Small intestine (tissue), 7 donors: ENCODE measurements around the gene FNDC3A. TPM values are rescaled to one million over a fixed set of nuclear protein-coding genes. Genes with fewer than 3 reads are reported as not detected.
"Not testable (repeated sequence)": the region's sequence is repeated elsewhere in the genome, so short reads cannot be mapped to it uniquely, and the experiment has no call there.

Source experiments
- DNase-seq, 2 donors: peaks; one replicate each; pipeline versions ENCODE4 v3.0.0 to v3.0.0-alpha.2; 2013
- FAIRE-seq: peaks from 2 replicates; lab custom pipeline; 2012; peaks lifted over from hg19 to GRCh38; lab: Jason Lieb, UNC
- H3K27ac ChIP-seq, 3 donors: one replicate each; pipeline ENCODE4 v1.5.1; 2013; ENCODE audit warnings: low read length in 2 of 3, mild to moderate bottlenecking in 2 of 3, control low read depth in 1 of 3, inconsistent platforms in 1 of 3, low read depth in 1 of 3, moderate library complexity in 1 of 3
- H3K27me3 ChIP-seq, 3 donors: one replicate each; pipeline ENCODE4 v1.6.1; 2013; ENCODE audit warnings: low read length in 3 of 3, inconsistent platforms in 1 of 3; ENCODE audit not compliant: control insufficient read depth in 3 of 3, insufficient read depth in 3 of 3
- H3K36me3 ChIP-seq, 3 donors: one replicate each; pipeline ENCODE4 v1.6.1; 2013; ENCODE audit warnings: low read length in 3 of 3, inconsistent platforms in 1 of 3, low read depth in 1 of 3, mild to moderate bottlenecking in 1 of 3, moderate library complexity in 1 of 3; ENCODE audit not compliant: control insufficient read depth in 3 of 3, insufficient read depth in 2 of 3
- H3K4me1 ChIP-seq, 3 donors: one replicate each; pipeline ENCODE4 v1.6.1; 2013; ENCODE audit warnings: low read length in 2 of 3, inconsistent platforms in 1 of 3, low read depth in 1 of 3, mild to moderate bottlenecking in 1 of 3, moderate library complexity in 1 of 3; ENCODE audit not compliant: control insufficient read depth in 3 of 3, insufficient read depth in 2 of 3
- H3K4me3 ChIP-seq, 3 donors: one replicate each; pipeline ENCODE4 v1.5.1; 2013; ENCODE audit warnings: low read length in 3 of 3, control low read depth in 1 of 3, inconsistent platforms in 1 of 3, low read depth in 1 of 3, mild to moderate bottlenecking in 1 of 3, moderate library complexity in 1 of 3
- H3K9me3 ChIP-seq, 2 donors: one replicate each; pipeline ENCODE4 v1.6.1; 2013; ENCODE audit warnings: low read depth in 1 of 2, low read length in 1 of 2; ENCODE audit not compliant: control insufficient read depth in 2 of 2, insufficient read depth in 1 of 2
- WGBS, 3 donors: extraction: QIAGEN DNeasy Blood & Tissue Kit; methylation state at CpG; one replicate each; pipeline ENCODE4 v1.1.7; 2013; 5-methylcytosine and 5-hydroxymethylcytosine counted together
- polyA plus RNA-seq, 4 donors: library from polyadenylated mRNA; stranded (reverse) in 3 of 4; unstranded in 1 of 4; fragments of 200-250 nt in 3 of 4; fragments of 120-200 nt in 1 of 4; gene quantifications; one replicate each; pipeline versions ENCODE4 v1.2.1 to v1.2.3, GENCODE V29; 2013
- donor health status: healthy with polysubstance abuse.
- donor health status: control.
- donor health status: control.
- donor health status: Bipolar disorder and iron deficiency.
- donor health status: healthy.

The FNDC3A gene
- polyA plus RNA-seq, 4 donors: 18.4 to 60.1 (median 24.7) TPM

GRCh38 chr13:49125964-49126524 is 150.3 kb downstream of the FNDC3A start:
- DNase-seq (no peak), FAIRE-seq (no peak)

DNA sequence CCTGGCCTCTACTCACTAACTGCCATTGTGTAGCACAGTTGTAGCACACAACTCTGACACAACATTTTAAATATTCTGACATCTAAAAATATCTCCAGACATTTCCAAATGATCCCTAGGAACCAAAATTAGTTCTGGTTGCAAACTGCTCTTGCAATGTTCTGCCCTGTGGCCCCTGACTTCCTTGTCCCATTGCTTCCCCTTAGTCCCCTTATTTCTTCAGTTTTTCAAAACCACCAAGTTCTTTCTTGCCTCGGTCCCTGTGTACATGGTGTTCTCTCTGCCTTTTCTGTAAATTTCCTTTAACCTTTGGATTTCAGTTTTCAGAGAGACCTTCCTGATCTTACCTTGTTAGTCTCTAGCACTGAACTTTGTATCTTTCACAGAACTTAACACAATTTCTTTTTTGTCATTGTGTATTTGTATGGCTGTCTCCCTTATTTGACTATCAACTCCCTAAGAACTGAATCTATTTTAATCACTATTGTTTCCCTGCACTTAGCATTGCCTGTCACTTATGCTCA is 156.8 kb downstream of the FNDC3A start:
- H3K9me3 ChIP-seq: no peaks in the 10 kb centered on the region
- DNase-seq (peak; percentile 12 to 53), FAIRE-seq (no peak)
- no peaks in the 10 kb centered on the region for H3K27me3 ChIP-seq
- WGBS, 3 donors: 14 to 60% (median 38%) methylated on average over 1 of the region's 1 CpG
- peaks cover 0 to 2% (median 0%) of the 10 kb centered on the region in 3 donors for H3K4me1 ChIP-seq
- H3K27ac ChIP-seq: peak overlapping the region in 2 of 3 donors; percentile 29 to 38
- peaks cover 11 to 16% (median 11%) of the 10 kb centered on the region in 3 donors for H3K36me3 ChIP-seq
- H3K4me3 ChIP-seq: no peak overlapping the region

More at GRCh38 chr13:49125964-49126524, 150.3 kb downstream of the FNDC3A start:
- Histone ChIP-seq H3K9me3 (no peaks in the 10 kb centered on the region), H3K4me1 (peaks cover 0 to 3% (median 0%) of the 10 kb centered on the region in 3 donors), H3K27me3 (no peaks in the 10 kb centered on the region), H3K27ac (no peak overlapping the region), H3K36me3 (peaks cover 0 to 4% (median 3%) of the 10 kb centered on the region in 3 donors), H3K4me3 (no peak overlapping the region)
- 43 to 52% (median 45%) methylated on average over 2 of the region's 2 CpGs for WGBS, 3 donors

DNA sequence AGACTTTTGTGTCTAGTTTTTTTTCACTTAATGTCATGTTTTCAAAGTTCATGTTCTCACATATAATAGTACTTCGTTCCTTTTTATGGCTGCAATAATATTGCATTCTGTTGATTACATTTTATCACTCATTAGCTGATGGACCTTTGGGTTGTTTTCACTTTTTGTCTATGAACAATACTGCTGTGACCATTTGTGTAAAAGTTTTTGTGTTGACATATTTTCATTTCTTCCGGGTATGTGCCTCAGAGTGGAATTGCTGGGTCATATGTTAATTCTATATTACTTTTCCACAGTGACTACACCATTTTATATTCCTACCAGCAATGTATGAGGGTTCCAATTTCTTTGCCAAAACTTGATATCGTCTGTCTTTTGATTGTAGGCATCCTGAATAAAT is 158.6 kb downstream of the FNDC3A start:
- Histone ChIP-seq H3K27ac (no peak overlapping the region), H3K4me1 (peaks cover 0 to 2% (median 0%) of the 10 kb centered on the region in 3 donors), H3K27me3 (no peaks in the 10 kb centered on the region), H3K9me3 (no peaks in the 10 kb centered on the region), H3K36me3 (peaks cover 8 to 16% (median 11%) of the 10 kb centered on the region in 3 donors), H3K4me3 (no peak overlapping the region)
- 32 to 74% (median 52%) methylated on average over 3 of the region's 3 CpGs for WGBS, 3 donors
- FAIRE-seq (peak; percentile 85), DNase-seq (peak; percentile 44 to 76)

GRCh38 chr13:49137138-49137643 is 161.5 kb downstream of the FNDC3A start:
- H3K4me1 ChIP-seq, H3K27ac ChIP-seq, H3K9me3 ChIP-seq, H3K27me3 ChIP-seq, H3K4me3 ChIP-seq, DNase-seq, FAIRE-seq: not testable (repeated sequence)
- peaks cover 6 to 11% (median 9%) of the 10 kb centered on the region in 3 donors for H3K36me3 ChIP-seq
- WGBS, 3 donors: 91 to 98% (median 97%) methylated on average over 7 of the region's 7 CpGs

DNA sequence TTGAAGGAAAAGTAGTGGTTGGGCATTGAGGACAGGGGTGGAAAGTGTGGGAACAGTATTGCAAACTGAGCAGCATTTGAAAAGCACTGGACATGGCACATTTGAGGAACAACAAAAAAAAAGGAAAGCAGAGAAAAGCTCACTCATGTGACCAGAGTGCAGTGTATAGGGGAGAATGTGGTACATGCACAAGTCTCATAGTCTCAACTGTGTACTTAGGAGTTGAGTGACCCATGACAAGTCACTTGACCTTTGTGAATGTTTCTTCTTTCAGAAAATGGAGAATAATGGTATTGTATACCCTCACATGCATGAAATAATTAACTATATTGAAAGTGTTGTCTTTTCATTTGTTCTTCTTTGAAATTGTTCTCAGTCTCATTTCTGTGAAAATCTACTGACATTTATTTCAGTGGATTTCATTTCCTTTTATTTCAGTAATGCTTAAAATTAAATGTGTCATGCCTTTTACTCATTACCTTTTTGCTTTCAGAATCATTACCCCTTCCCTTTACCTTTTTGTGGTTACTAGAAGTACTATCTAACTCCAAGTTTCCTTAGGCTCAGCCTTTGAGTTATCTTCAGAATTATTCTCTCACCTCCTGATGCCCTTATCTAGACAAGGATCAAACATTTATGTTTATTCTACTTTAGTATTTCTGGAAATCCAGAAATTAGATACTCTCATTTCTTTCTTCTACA is 165.3 kb downstream of the FNDC3A start:
- no peak for FAIRE-seq
- DNase-seq: no peak
- Histone ChIP-seq H3K36me3 (peaks cover 4 to 14% (median 8%) of the 10 kb centered on the region in 3 donors), H3K4me3 (no peak overlapping the region), H3K27ac (no peak overlapping the region), H3K27me3 (no peaks in the 10 kb centered on the region), H3K9me3 (no peaks in the 10 kb centered on the region), H3K4me1 (no peaks in the 10 kb centered on the region)

GRCh38 chr13:49146950-49147355 is 171.2 kb downstream of the FNDC3A start:
- Histone ChIP-seq H3K9me3 (peaks cover 0 to 8% of the 10 kb centered on the region in 2 donors), H3K27ac (peak overlapping the region; percentile 25 to 77 (median 32)), H3K27me3 (no peaks in the 10 kb centered on the region), H3K4me3 (peak overlapping the region in 1 of 3 donors; percentile 11), H3K4me1 (peaks cover 0 to 3% (median 0%) of the 10 kb centered on the region in 3 donors), H3K36me3 (peaks cover 0 to 19% (median 6%) of the 10 kb centered on the region in 3 donors)
- FAIRE-seq (peak; percentile 65), DNase-seq (peak; percentile 62 to 74)
- WGBS, 3 donors: 6 to 18% (median 9%) methylated on average over 2 of the region's 2 CpGs

- Histone ChIP-seq H3K27ac (no peak overlapping the region), H3K4me3 (no peak overlapping the region), H3K27me3 (no peaks in the 10 kb centered on the region), H3K9me3 (peaks cover 0 to 8% of the 10 kb centered on the region in 2 donors), H3K4me1 (peaks cover 0 to 3% (median 0%) of the 10 kb centered on the region in 3 donors), H3K36me3 (peaks cover 0 to 14% (median 4%) of the 10 kb centered on the region in 3 donors)
- DNase-seq (no peak), FAIRE-seq (no peak)
- WGBS, 3 donors: 97 to 100% (median 98%) methylated on average over 1 of the region's 1 CpG
Measured at GRCh38 chr13:49148405-49148804, 172.7 kb downstream of the FNDC3A start.

DNA sequence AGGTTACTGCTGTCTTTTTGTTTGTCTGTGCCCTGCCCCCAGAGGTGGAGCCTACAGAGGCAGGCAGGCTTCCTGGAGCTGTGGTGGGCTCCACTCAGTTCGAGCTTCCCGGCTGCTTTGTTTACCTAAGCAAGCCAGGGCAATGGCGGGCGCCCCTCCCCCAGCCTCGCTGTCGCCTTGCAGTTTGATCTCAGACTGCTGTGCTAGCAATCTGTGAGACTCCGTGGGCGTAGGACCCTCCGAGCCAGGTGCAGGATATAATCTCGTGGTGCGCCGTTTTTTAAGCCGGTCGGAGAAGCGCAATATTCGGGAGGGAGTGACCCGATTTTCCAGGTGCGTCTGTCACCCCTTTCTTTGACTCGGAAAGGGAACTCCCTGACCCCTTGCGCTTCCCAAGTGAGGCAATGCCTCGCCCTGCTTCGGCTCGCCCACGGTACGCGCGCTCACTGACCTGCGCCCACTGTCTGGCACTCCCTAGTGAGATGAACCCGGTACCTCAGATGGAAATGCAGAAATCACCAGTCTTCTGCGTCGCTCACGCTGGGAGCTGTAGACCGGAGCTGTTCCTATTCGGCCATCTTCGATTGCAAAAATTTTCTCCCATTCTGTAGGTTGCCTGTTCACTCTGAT is 182.4 kb downstream of the FNDC3A start:
- H3K4me1 ChIP-seq, DNase-seq, H3K36me3 ChIP-seq, H3K9me3 ChIP-seq, FAIRE-seq, H3K27ac ChIP-seq, H3K4me3 ChIP-seq, H3K27me3 ChIP-seq: not testable (repeated sequence)
- 93 to 95% (median 94%) methylated on average over 33 to 35 of the region's 35 CpGs for WGBS, 3 donors
